ENCODE results near the gene RPL37A.

RPL37A gene

GRCh38 chr2:216539791-216540241, 41.2 kb downstream of the RPL37A start:
- Histone ChIP-seq H3K79me2 (ENCODE audit: low read length) (no peaks in the 10 kb centered on the region), H3K27me3 (replicated peaks; ENCODE audit: insufficient read depth, low read length) (no peaks in the 10 kb centered on the region), H3K4me1 (ENCODE audit: low read length) (0 out of 2 replicates have a peak, but pooled peaks cover 5% of the 10 kb centered on the region), H3K4me3 (ENCODE audit: low read length) (no peak overlapping the region), H4K20me1 (ENCODE audit: insufficient read depth, low read length) (no peaks in the 10 kb centered on the region), H3F3A (ENCODE audit: insufficient read depth, low read length) (no peaks in the 10 kb centered on the region), H3K36me3 (replicated peaks; ENCODE audit: insufficient read depth, low read length) (no peaks in the 10 kb centered on the region), H3K9ac (ENCODE audit: low read length) (no peak overlapping the region), H3K9me3 (replicated peaks; ENCODE audit: insufficient read depth, low read length) (no peaks in the 10 kb centered on the region), H3K9me2 (replicated peaks; ENCODE audit: insufficient read depth, low read length) (no peaks in the 10 kb centered on the region), H3K4me2 (ENCODE audit: low read depth, low read length) (no peak overlapping the region), H3K27ac (ENCODE audit: low read length) (no peak overlapping the region), H2AFZ (ENCODE audit: low read length) (no peak overlapping the region)
- TF ChIP-seq CTCF (IDR thresholded peaks at IDR 0.05; ENCODE audit: low read length) = no peak
- TF ChIP-seq EZH2phosphoT487 (IDR thresholded peaks at IDR 0.05; ENCODE audit: low read length) = no peak
- no peak for TF ChIP-seq EZH2 (optimal IDR thresholded peaks at IDR 0.05; ENCODE audit: low read depth, low read length)
- no peak for DNase-seq

- no peak for DNase-seq
- H3K27me3 ChIP-seq (replicated peaks; ENCODE audit: insufficient read depth, low read length) = no peaks in the 10 kb centered on the region
- H3K4me3 ChIP-seq (ENCODE audit: low read length) = no peak overlapping the region
- H3F3A ChIP-seq (ENCODE audit: insufficient read depth, low read length) = no peaks in the 10 kb centered on the region
- no peak overlapping the region for H3K27ac ChIP-seq (ENCODE audit: low read length)
- H3K36me3 ChIP-seq (replicated peaks; ENCODE audit: insufficient read depth, low read length) = no peaks in the 10 kb centered on the region
- H3K9me2 ChIP-seq (replicated peaks; ENCODE audit: insufficient read depth, low read length) = no peaks in the 10 kb centered on the region
- no peaks in the 10 kb centered on the region for H3K9me3 ChIP-seq (replicated peaks; ENCODE audit: insufficient read depth, low read length)
- TF ChIP-seq EZH2phosphoT487 (IDR thresholded peaks at IDR 0.05; ENCODE audit: low read length) = no peak
- TF ChIP-seq CTCF (IDR thresholded peaks at IDR 0.05; ENCODE audit: low read length) = no peak
- no peak for TF ChIP-seq EZH2 (optimal IDR thresholded peaks at IDR 0.05; ENCODE audit: low read depth, low read length)
- no peak overlapping the region for H3K9ac ChIP-seq (ENCODE audit: low read length)
- no peak overlapping the region for H2AFZ ChIP-seq (ENCODE audit: low read length)
- H3K4me2 ChIP-seq (ENCODE audit: low read depth, low read length) = no peak overlapping the region
- H4K20me1 ChIP-seq (ENCODE audit: insufficient read depth, low read length) = no peaks in the 10 kb centered on the region
- no peaks in the 10 kb centered on the region for H3K79me2 ChIP-seq (ENCODE audit: low read length)
- H3K4me1 ChIP-seq (ENCODE audit: low read length) = 0 out of 2 replicates have a peak, but pooled peaks cover 5% of the 10 kb centered on the region
Measured at GRCh38 chr2:216540920-216541319, 42.3 kb downstream of the RPL37A start.

GRCh38 chr2:216541505-216541904, 42.9 kb downstream of the RPL37A start:
- no peak overlapping the region for H3K4me2 ChIP-seq (ENCODE audit: low read depth, low read length)
- H3F3A ChIP-seq (ENCODE audit: insufficient read depth, low read length) = no peaks in the 10 kb centered on the region
- H3K4me1 ChIP-seq (ENCODE audit: low read length) = 0 out of 2 replicates have a peak, but pooled peaks cover 5% of the 10 kb centered on the region
- no peaks in the 10 kb centered on the region for H4K20me1 ChIP-seq (ENCODE audit: insufficient read depth, low read length)
- no peaks in the 10 kb centered on the region for H3K36me3 ChIP-seq (replicated peaks; ENCODE audit: insufficient read depth, low read length)
- no peaks in the 10 kb centered on the region for H3K9me3 ChIP-seq (replicated peaks; ENCODE audit: insufficient read depth, low read length)
- no peak overlapping the region for H2AFZ ChIP-seq (ENCODE audit: low read length)
- no peaks in the 10 kb centered on the region for H3K27me3 ChIP-seq (replicated peaks; ENCODE audit: insufficient read depth, low read length)
- DNase-seq = no peak
- no peaks in the 10 kb centered on the region for H3K79me2 ChIP-seq (ENCODE audit: low read length)
- no peaks in the 10 kb centered on the region for H3K9me2 ChIP-seq (replicated peaks; ENCODE audit: insufficient read depth, low read length)
- H3K4me3 ChIP-seq (ENCODE audit: low read length) = no peak overlapping the region
- no peak for TF ChIP-seq CTCF (IDR thresholded peaks at IDR 0.05; ENCODE audit: low read length)
- no peak for TF ChIP-seq EZH2phosphoT487 (IDR thresholded peaks at IDR 0.05; ENCODE audit: low read length)
- no peak for TF ChIP-seq EZH2 (optimal IDR thresholded peaks at IDR 0.05; ENCODE audit: low read depth, low read length)
- H3K9ac ChIP-seq (ENCODE audit: low read length) = no peak overlapping the region
- no peak overlapping the region for H3K27ac ChIP-seq (ENCODE audit: low read length)

Measured in MM.1S (cell line).